Measurements from ENCODE around the gene NFIL3.

- TF ChIP-seq FOXM1 (IDR thresholded peaks at IDR 0.05; ENCODE audit: borderline replicate concordance): no peak
- TF ChIP-seq BHLHE40 (IDR thresholded peaks at IDR 0.05; ENCODE audit: borderline replicate concordance): no peak
- TF ChIP-seq ARNT (IDR thresholded peaks at IDR 0.05): no peak
- TF ChIP-seq L3MBTL2 (conservative IDR thresholded peaks at IDR 0.05): no peak
- no peak for TF ChIP-seq CTBP1 (IDR thresholded peaks at IDR 0.05; ENCODE audit: borderline replicate concordance)
- no peak for TF ChIP-seq ELF4 (IDR thresholded peaks at IDR 0.05)
- TF ChIP-seq SP1 (IDR thresholded peaks at IDR 0.05): no peak
- no peak for TF ChIP-seq NFRKB (IDR thresholded peaks at IDR 0.05)
- no peak for TF ChIP-seq SUZ12 (IDR thresholded peaks at IDR 0.05)
- TF ChIP-seq FOXA1 (IDR thresholded peaks at IDR 0.05): no peak
Measured at GRCh38 chr9:91383577-91383976, 40.1 kb downstream of the NFIL3 start.

Measured in HEK293T (cell line).